ENCODE data around the gene FMNL3.

GRCh38 chr12:49703647-49704137 is 3.5 kb downstream of the FMNL3 start:
- no peak for TF ChIP-seq CTCF (IDR thresholded peaks at IDR 0.05)
- no peak for TF ChIP-seq POLR2A (IDR thresholded peaks at IDR 0.05)
